Mesangial cell (primary cell): ENCODE results near the gene HSP90AA1. TPM values are rescaled to one million over a fixed set of nuclear protein-coding genes. Genes with fewer than 3 reads are reported as not detected.

ENCODE experiments used
- total RNA-seq: library from RNA; depleted of rRNA; stranded (reverse); fragments of >200 nt; gene quantifications from 2 replicates; pipeline ENCODE4 v1.2.3, GENCODE V29; 2015

HSP90AA1 gene
- total RNA-seq: 170 and 709 TPM in 2 replicates

GRCh38 chr14:102086972-102087761, at the start of gene HSP90AA1:
TSS of gene HSP90AA1 (minus strand) at chr14:102087044. CDS start at chr14:102086378, 666 bp downstream.

Other genes starting within 250 kb of the HSP90AA1 start
- gene DYNC1H1, start 122.5 kb downstream of the HSP90AA1 start, total RNA-seq: 556 and 558 TPM in 2 replicates
- 10.8 and 17.1 TPM in 2 replicates for gene WDR20, start 52.9 kb upstream of the HSP90AA1 start, total RNA-seq
- 7.8 and 11.4 TPM in 2 replicates for gene MOK, start 218.1 kb upstream of the HSP90AA1 start, total RNA-seq
- gene ZNF839, start 232.7 kb upstream of the HSP90AA1 start, total RNA-seq: 5.9 and 6.7 TPM in 2 replicates